Measurements from ENCODE around the gene DPF3.

The DPF3 gene

DNA sequence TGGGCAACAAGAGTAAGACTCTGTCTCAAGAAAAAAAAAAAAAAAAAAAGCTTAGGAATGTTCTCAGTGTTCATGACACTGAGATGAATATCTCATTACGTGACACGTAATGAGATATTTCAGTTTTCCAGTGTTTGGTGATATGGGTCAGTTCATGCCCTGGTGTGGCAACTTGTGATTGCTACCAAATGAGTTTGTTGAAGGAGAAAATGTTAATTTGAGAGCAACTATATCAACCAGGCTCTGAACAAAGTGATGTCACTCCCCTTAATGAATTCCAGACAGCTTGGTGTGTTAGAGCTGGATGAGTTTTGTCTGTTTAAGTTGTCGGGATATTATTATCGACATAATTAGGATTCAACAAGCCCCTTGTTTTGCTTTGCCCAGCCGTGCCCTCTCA, 211.7 kb downstream of the DPF3 start:
- no peak for DNase-seq (ENCODE audit: low read depth in 2 of 2)

DNA sequence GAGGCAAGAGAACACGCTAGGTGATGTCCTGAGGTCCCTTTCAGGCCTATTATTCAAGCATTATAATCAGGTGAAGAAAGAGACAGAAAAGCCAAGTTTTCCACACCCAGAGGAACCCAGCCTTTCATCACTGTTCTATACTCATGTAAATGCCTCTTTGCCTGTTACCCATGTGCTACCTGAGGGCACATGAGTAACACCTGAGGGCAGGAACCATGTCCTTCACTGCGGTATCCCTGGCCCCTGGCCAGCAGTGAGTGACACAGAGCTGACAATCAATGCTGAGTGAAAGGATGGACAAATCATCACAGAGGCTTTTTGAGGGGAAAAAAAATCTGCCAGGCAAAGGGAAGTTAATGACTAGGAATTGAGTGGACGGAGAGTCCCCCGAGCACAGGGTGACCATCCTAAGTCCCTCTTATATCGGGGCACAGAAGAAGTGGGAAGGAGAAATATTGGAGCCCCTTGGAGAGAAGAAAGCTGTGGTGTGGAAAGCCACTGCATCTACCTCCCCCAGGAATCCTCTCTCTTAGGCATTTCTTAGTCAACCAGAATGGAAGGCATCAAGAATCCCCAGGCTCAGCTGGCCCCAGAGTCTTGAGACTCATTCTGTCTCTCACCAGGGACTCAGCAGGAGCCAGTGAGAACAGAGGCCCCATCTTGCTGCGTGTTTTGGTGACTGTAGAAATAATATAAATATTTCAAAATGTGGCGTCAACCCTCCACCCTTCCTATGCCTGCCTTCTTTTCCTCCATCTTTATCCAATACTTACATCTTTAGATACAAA, 212.9 kb downstream of the DPF3 start:
- no peak for DNase-seq (ENCODE audit: low read depth in 2 of 2)

DNA sequence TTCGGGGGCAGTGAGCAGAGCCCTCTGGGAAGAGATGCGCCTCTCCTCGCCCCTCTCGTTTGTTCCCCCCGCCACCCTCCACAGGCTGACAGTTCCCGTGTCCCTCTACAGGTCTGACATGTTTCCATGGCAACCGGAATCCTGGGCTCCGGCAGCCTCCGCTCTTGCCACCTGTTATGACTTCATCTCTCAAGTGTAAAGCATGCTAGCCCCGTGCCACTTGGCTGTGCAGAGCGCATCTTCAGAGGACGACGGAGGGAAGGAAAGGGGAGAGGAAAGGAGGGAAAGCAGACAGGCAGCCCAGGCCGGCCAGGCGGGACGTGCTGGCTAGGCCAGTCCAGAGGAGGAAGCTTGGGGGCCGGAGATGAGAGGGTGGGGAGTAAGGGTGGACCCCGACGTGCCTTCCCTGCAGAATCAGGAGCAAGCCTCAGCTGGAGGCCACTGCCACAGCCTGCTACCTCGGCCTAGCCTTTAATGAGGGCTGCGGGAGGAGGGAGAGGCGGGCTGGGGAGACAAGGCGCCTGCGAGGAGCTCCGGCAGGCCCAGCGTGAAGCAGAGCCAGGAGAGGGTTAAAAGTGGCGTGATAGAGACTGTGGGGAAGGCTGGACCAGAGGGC, 214.3 kb downstream of the DPF3 start:
- DNase-seq (ENCODE audit: low read depth in 2 of 2): no peak

DNA sequence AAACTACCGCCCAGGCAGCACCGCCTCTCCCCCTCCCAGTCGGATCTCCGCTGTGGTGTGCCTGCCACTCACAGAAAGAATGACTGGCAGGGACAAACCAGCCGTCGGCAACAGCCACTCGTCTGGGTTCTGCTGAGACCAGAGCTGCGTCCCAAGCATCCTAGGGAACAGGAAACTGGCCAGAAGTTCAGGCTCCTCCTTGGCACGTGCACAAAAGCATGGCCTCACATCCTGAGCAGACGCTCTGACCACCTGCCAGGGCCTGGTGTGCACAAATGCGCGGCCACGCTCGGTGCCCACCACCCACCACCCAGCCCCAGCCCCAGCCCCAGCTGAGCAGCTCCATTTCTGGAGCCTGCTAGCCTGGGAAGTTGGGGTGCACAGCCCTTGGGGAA, 214.8 kb downstream of the DPF3 start:
- DNase-seq (ENCODE audit: low read depth in 2 of 2): no peak

DNA sequence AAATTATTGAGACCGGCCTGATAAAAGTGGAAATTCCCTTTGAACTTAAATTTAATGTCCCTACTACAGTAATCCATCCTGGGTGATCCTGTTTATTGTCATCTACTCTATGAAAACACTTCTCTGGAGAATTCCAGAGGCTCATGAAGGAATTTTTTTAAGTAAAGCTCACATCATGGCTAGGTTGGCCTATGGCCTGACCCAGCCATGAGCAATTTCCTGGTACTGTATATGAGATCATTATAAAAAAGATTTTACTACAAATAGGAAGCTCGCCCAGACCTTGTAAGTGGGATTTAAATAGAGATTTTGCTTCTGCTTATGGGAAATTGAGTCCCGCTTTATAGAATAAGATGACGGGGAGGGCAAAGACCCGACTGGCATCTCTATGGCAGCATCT, 215.5 kb downstream of the DPF3 start:
- DNase-seq (ENCODE audit: low read depth in 2 of 2): no peak

DNA sequence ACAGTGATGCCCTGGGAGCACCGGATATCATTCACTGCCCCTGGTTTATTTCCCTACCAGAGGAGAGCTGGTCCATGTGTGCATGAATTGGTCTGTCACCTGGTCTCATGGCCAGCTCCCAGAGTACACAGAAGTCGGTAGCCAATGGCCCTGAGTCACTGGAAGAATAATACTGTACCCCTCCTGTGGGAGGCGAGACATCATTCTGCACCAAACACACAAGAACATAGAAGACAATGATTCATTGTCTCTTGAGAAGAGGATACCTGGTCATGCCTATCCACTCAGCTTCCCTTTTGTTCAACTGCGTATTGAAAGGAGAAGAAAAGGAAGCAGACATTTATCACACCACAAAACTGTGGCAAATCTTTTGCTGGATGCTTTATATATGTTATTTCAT, 216.2 kb downstream of the DPF3 start:
- DNase-seq (ENCODE audit: low read depth in 2 of 2): no peak

DNA sequence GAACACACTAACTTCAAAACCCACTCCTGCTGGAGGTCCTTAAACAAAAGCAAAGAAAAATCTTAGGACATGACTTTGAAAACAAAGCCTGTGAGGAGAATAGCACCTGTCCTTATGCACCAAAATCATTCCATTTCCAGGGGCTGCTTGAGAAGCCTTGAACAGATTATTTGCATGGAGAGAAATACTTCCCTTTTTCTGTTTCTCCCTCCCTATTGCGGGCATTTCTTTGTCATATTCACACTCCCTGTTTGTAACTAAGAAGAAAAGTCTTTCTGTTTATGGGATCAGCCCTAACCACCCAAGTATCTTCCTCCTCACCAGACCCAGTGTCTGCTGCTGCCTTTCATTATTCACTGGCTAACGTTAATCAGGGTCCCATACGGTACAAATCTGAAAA, 218.8 kb downstream of the DPF3 start:
- DNase-seq (ENCODE audit: low read depth in 2 of 2): no peak

DNA sequence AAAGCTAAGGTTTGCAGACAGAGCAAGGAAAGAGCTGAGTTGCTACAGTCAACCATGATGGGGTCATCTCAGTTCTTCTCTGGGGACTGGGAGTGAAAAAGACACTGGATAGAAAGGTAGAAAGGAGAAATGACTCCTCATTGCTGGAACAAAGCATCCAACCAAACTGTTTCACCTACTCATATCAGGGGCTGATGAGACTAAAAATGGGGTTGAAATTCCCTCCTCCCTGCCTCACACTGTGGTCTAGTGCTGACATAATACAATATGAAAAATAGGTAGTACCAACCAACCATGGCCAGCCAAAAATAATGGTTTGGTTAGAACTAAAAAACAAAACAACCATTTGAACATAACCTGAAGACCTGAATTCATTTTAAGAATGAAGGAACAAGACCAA, 220.7 kb downstream of the DPF3 start:
- DNase-seq (ENCODE audit: low read depth in 2 of 2): no peak

DNA sequence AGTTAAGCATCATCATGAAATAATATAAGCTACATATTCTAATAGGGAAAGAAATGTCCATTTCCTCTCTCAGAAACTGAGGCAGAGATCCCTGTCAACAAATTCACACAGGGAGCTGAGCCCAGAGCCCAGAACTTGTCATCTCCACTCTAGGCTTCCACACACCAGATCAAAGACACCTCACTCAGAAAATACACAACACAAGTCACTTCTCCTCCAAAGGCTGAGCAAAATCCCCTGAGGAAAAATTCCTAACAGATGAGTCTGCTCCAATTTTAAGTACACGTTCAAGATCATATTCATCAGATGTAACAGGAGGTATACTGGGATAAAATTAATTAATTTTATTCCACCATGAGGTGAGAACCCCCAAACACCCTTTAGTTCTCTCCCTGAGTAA, 227.3 kb downstream of the DPF3 start:
- DNase-seq (ENCODE audit: low read depth in 2 of 2): no peak

DNA sequence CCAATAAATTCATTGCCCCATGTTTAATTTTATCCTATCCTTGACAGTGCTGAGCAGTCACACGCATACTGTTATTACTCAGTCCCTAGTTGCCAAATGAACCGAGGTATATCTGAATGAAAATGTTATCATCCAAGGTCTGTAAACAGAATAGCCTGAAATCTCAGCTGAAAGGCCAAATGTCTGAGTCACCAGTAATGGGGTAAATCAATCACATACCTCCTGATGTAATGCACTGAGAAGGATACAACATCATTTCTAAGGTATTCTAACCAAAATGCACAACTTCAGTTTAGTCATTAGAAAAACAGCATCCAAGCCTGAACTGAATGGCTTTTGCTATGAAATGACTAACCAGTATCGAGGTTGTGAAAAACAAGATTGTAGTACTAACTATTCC, 228.6 kb downstream of the DPF3 start:
- DNase-seq (ENCODE audit: low read depth in 2 of 2): no peak

DNA sequence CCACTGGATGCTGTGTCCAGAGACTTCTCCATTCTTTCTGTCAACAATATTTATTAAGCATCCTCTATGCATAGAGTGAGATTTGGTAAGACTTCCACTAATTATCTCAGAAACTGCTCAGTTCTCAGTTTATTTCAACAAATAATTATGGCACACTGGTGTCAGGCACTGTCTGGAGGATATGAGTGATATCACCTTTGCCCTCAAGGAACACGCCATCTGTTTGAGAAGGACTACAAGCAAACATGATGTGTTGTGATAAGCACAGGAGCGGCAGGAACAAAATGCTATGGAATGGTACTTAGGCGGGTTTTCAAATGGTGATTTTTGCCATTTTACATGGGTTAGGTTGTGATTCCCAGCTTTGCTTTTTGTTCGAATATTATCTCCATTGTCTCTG, 229.2 kb downstream of the DPF3 start:
- no peak for DNase-seq (ENCODE audit: low read depth in 2 of 2)

DNA sequence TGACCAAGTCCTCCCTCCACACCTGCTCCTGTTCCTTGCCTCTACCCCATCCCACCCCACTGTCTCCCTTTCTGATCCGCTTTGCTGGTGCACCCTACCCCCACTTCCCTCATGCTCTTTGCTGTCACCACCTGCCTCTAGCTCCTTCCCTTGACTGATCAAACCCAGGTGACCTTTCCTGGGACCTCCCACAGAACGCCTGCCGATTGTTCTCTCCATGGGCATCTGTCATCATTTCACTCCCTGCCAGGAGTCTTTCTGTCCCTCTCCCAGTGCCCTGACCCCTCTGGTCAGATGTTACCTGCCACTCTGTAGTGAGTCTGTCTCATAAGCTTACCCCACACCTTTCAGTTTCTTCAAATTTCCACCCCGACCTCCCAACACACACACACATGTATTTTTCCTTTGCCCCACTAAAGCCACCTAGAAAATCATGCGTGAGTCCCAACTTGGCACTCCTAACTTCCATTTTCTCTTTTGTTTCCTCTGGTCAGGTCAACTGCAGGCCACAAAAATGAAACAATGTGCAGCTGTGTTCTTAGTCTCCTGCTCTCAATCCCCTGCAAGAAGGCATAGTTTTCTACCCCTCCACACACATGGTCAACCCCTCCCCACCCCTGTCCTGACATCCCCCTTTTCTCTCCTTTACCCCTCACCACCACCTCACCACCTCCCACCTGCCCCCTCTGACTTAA, 229.8 kb downstream of the DPF3 start:
- no peak for DNase-seq (ENCODE audit: low read depth in 2 of 2)

DNA sequence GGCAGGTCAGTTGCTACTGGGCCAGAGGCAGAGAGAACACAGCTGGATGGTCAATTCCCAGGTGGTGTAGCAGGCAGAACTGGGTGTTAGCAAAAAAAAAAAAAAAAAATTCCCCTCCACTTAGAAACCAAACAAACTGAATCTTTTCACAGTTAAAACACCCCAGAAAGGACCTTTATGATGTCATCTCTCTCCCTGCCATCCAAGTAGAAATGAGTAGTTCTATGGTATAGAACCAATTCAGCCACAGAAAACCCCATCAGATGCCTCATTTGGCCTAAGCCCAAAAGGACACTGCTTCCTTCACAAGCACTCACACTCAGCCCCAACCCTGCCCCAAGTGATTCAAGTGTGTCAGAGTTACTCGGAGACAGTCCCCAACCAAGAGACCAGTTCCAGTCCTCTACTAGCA, 230.8 kb downstream of the DPF3 start:
- no peak for DNase-seq (ENCODE audit: low read depth in 2 of 2)

DNA sequence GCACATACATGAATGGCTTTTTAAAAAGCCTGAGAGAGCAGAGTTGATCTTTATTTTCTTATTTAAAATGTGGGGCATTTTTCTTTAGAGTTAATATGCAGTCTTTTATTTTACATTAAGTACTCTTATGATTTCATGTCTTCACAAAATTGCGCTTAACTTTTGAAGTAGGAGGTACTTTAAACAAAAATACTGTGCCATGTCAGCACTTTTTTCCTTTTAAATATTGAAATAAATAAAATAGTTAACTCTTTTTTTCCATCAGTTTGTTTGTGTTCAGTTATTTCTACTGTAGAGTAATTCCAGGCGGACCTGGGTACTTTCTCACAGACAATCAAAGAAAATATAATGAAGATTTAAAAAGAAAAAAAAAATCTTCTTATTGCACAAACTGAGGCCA, 231.7 kb downstream of the DPF3 start:
- DNase-seq (ENCODE audit: low read depth in 2 of 2): no peak

DNA sequence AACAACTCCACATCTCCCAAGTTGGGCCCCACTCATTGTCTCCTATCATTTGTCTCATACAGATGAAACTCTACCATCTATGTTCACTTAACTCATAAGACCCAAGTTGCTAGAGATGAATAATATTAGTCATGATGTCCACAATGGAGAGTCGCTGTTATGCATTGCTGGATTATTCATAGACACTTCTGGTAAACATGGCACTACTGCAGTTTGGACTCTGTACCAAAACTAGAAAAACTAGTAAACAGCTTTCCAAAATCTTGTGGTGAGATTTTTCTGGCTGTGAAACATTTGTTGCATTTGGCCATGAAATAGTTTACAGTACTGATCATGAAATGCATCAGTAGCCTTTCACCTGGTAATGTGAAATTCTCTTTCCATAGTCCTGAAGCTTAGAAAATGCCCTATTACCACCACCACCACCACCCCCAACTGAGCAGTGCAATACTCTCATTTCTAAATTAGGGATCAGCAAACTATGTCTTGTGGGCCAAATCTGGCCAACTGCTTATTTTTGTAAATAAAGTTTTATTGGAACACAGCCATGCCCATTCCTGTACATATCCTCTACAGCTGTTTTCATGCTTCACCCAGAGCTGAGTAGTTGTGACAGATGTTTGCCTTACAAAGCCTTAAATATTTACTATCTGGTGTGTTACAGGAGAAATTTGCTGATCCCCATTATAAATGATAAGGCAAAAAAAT, 236.5 kb downstream of the DPF3 start:
- DNase-seq (ENCODE audit: low read depth in 2 of 2): no peak

DNA sequence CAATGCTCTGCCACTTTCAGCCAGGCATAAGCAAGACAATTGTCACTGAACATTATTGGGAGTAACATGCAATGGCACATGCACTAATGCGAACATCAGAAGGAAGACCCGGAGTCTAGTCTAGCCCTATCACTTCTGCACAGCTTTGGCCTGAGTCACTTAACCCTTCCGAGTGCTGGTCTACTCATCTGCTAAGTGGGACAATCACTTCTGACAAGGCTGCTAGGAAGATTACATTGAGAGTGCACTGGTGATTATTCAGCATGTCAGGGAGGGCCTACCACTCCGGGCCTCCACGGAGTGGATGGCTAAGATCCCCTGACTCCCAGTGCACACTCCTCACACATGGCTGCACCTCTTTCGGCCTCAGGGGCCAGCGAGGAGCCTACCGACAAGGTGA, 240.9 kb downstream of the DPF3 start:
- DNase-seq (ENCODE audit: low read depth in 2 of 2): no peak

DNA sequence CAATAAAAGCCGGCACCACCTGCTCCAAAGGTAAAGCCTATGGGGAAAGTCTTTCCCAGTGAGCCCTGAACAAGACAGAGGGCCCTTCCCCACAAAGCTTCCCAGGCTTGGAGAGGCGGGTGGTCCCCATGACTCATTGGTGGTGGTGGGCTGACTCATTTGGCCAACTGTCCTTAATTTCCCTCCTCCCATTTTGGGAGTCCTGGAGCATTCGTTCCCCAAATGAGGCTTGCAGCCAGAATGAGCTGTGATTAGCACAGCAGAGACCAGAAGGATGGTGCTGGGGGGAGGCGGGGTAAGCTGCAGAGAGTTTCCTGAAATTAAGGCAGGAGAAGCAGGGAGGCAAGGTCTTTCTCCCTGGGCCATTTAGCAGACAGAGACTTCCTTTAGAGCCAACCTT, 241.7 kb downstream of the DPF3 start:
- no peak for DNase-seq (ENCODE audit: low read depth in 2 of 2)

DNA sequence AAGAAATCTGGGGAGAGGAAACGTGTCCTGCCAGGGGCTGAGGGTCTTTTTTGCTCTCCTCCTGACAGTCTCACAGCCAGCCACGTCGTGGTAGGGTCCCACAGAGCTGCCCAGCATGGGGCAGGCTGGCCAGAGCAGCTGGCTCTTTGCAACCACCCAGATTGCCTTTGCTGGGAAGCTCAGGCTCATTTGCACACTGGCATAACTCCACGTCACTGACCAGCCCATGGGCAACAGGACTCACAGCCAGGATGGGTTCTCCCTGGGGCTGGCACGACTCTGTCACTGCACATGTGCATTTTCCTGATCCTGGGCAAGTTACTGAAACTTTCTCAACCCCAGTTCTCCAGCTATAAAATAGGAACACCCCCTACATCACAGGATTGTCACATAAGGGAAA, 242.2 kb downstream of the DPF3 start:
- DNase-seq (ENCODE audit: low read depth in 2 of 2): no peak

DNA sequence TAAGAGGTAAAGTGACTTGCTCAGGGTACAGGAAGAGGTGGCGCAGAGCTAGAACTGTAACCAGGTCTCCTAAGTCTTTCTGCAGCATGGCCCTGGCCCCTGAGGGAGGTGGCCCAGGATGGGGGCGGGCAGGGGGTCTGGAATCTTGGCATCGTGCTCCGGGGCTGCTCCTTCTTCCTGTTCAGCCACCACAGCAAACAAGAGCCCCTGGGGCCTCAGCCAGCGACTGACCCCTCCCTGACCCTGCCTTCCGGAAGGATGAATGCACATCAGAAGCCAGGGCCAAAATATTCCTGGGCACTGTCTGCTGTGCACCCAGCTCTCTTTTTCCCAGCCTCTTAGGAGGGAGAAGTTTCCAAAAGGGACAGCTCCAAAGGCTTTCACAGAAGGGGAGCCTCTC, 242.8 kb downstream of the DPF3 start:
- DNase-seq (ENCODE audit: low read depth in 2 of 2): no peak

DNA sequence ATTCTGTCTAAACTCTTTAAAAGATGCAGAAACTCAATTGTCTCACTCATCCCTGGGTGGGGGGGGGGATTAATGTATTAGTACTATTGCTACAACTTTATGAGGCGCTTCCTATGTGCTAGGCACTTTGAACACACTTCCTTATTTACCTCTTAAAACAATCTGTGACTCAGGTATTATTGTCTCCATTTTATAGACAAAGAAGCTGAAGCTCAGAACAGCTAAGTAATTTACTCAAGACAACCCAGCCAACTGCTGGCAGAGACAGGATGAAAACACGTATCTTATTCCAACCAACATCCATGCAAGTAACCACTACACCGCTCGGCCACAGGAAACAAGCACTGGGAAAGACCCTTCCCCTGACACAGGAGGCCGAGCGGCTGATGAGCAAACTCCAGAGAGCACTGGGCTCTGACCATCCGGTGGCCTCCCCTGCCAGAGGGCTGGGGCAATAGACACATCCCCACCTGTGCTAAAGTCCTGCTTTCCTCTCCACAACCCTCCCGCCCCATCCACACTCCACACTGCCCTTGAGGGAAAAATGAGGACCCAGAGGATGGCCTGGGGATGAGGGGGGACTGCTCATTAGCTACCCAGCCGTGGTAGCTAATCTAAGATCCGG, 244.2 kb downstream of the DPF3 start:
- no peak for DNase-seq (ENCODE audit: low read depth in 2 of 2)

DNA sequence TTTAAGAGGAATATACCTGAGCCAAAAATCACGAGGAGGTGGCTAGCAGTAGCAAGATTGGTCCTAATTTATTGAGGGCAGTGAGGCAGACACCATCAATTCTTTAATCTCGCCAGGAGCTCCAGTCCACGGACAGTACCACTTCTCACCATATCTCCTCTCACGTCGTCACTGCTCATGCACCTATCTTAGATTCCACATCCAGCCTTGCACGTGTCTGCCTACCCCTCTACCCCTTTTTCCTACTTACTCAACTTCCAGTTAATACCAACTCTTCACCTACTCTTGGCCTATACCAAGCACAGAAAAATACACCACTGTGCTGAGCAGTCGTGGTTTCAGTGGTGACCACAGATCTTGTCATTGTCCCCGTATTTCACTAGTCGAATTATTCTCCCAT, 246.1 kb downstream of the DPF3 start:
- no peak for DNase-seq (ENCODE audit: low read depth in 2 of 2)

DNA sequence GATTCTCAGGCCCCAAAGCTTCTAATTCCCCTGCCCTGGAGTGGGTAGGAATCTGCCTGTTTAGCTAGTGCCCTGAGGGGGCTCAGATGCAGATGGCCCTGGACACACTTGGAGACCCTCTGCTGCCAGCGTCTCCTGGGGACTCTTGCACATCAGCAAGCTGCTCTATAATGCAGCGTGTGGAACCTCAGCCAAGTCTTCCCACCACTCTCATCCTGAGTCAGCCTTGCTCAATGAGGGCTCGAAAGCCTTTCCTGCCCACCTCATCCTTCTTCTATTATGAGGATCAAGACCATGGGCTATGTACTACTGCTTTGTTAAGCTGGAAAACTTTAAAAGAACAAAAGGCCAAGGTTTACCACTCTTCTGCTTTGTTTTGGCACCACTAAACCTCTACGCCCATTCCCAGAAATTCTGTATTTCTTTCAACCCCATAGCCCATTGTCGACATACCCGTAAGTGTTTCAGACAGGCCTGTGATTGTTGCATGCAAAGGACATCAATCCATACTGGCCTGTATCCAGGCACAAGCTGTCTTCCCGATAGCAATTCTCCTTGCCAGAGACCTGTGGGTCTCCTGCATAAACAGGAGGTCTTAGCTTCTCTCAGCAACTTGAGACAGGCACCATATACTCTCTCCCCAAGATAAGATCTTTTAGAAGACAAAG, 246.9 kb downstream of the DPF3 start:
- no peak for DNase-seq (ENCODE audit: low read depth in 2 of 2)

Data from stimulated activated CD8-positive, alpha-beta memory T cell treated with anti-CD3 and anti-CD28 coated beads, Interleukin-7, amount 100 ng/mL, for 4 hours (primary cell).